Aorta (tissue), 5 donors: ENCODE data around the gene TRIM14. TPM values are rescaled to one million over a fixed set of nuclear protein-coding genes. Genes with fewer than 3 reads are reported as not detected.

ENCODE experiments used
- ATAC-seq: fragments of 200-7000 bp; cut with Tn5 transposase; one replicate; pipeline ENCODE4 v1.9.1; 2022; ENCODE audit warnings: moderate library complexity; ENCODE audit not compliant: low FRiP score
- DNase-seq, 2 donors: peaks; one replicate each; pipeline ENCODE4 v3.0.0-alpha.2; 2020
- H3K27ac ChIP-seq, 2 donors: one replicate each; pipeline ENCODE4 v1.5.1; 2013; ENCODE audit warnings: low read length in 2 of 2, mild to moderate bottlenecking in 2 of 2, moderate library complexity in 2 of 2, control low read depth in 1 of 2, inconsistent platforms in 1 of 2, low read depth in 1 of 2
- H3K27me3 ChIP-seq, 2 donors: one replicate each; pipeline ENCODE4 v1.6.1; 2013; ENCODE audit warnings: control low read depth in 1 of 2, low read length in 1 of 2, mild to moderate bottlenecking in 1 of 2, moderate library complexity in 1 of 2; ENCODE audit not compliant: insufficient read depth in 2 of 2, control insufficient read depth in 1 of 2
- H3K36me3 ChIP-seq, 2 donors: one replicate each; pipeline ENCODE4 v1.6.1; 2013; ENCODE audit warnings: control low read depth in 1 of 2, low read length in 1 of 2, mild to moderate bottlenecking in 1 of 2; ENCODE audit not compliant: insufficient read depth in 2 of 2, control insufficient read depth in 1 of 2
- H3K4me1 ChIP-seq, 2 donors: one replicate each; pipeline ENCODE4 v1.6.1; 2013; ENCODE audit warnings: low read length in 2 of 2, control low read depth in 1 of 2, mild to moderate bottlenecking in 1 of 2, moderate library complexity in 1 of 2; ENCODE audit not compliant: insufficient read depth in 2 of 2, control insufficient read depth in 1 of 2
- H3K4me3 ChIP-seq, 2 donors: one replicate each; pipeline ENCODE4 v1.5.1; 2013; ENCODE audit warnings: low read length in 2 of 2, control low read depth in 1 of 2, mild to moderate bottlenecking in 1 of 2
- H3K9me3 ChIP-seq: one replicate; pipeline ENCODE4 v1.6.1; 2013; ENCODE audit warnings: mild to moderate bottlenecking, low read length; ENCODE audit not compliant: control insufficient read depth
- WGBS, 2 donors: extraction: QIAGEN DNeasy Blood & Tissue Kit; methylation state at CpG; one replicate each; pipeline ENCODE4 v1.1.7; 2013; 5-methylcytosine and 5-hydroxymethylcytosine counted together
- intact Hi-C, 2 donors: fragments of 100-400 bp; cut with DNase I; formaldehyde crosslinking; loops; one replicate each; pipeline versions ENCODE4 v1.14.2 to v1.15.0; 2022
- long read RNA-seq, 2 donors: library from polyadenylated mRNA; unstranded; transcript quantifications; one replicate each; pipeline ENCODE4 v2.0.0, GENCODE V29; 2020 to 2021
- polyA plus RNA-seq, 2 donors: library from polyadenylated mRNA; stranded (reverse); fragments of 200-250 nt; gene quantifications; one replicate each; pipeline ENCODE4 v1.2.3, GENCODE V29; 2013
- total RNA-seq, 2 donors: library from RNA; stranded (reverse); fragmentation: NEBNext Ultra II Directional; extraction: Animal tissue kit (Norgen Biotek cat#: 25700); gene quantifications; one replicate each; pipeline ENCODE4 v1.2.1, GENCODE V29; 2021
- donor health status: healthy with polysubstance abuse.
- donor health status: Bipolar disorder and iron deficiency.
- donor health status: DM: no; HTN: no; CAD: no.
- donor health status: DM: no; HTN: no; CAD: no.
- donor health status: DM: yes; HTN: yes; CAD: no.

Gene TRIM14
- total RNA-seq = 10 to 100 TPM in 1 of 2 donors, 1 to 10 TPM in 1; 8.5 to 17.6 TPM
- polyA plus RNA-seq = 1 to 10 TPM; 1.5 to 5.6 TPM
- long read RNA-seq, donor 1, full-length matches to known transcripts = 15 of 34 reads
- long read RNA-seq, donor 1, partial matches to known transcripts = 0 of 34 reads
- long read RNA-seq, donor 1, other reads (novel, unspliced or antisense) = 19 of 34 reads
- long read RNA-seq, donor 2, full-length matches to known transcripts = 1 of 12 reads
- long read RNA-seq, donor 2, partial matches to known transcripts = 0 of 12 reads
- long read RNA-seq, donor 2, other reads (novel, unspliced or antisense) = 11 of 12 reads

- Histone ChIP-seq H3K4me3 (peak within 1 kb of the TSS; percentile 33 to 45), H3K27me3 (no peaks in the 10 kb centered on the region), H3K36me3 (no peaks in the 10 kb centered on the region), H3K27ac (no peak within 1 kb of the TSS), H3K4me1 (no peaks in the 10 kb centered on the region), H3K9me3 (no peaks in the 10 kb centered on the region)
- intact Hi-C loops = loop anchor here in 1 of 2 donors (10.0 kb wide), 1 partner anchor 76 kb away; the partner anchor contains the start of gene CORO2A
- WGBS, 2 donors = 8% methylated on average over 70 to 71 of the region's 71 CpGs
- DNase-seq = peak; percentile 84 to 85
- peak; percentile 71 for ATAC-seq
Observed at GRCh38 chr9:98118640-98119601, at the start of gene TRIM14. Gene TRIM14, minus strand, starts transcription at chr9:98119222. Its CDS starts 34 bp downstream, at chr9:98119188.

DNA sequence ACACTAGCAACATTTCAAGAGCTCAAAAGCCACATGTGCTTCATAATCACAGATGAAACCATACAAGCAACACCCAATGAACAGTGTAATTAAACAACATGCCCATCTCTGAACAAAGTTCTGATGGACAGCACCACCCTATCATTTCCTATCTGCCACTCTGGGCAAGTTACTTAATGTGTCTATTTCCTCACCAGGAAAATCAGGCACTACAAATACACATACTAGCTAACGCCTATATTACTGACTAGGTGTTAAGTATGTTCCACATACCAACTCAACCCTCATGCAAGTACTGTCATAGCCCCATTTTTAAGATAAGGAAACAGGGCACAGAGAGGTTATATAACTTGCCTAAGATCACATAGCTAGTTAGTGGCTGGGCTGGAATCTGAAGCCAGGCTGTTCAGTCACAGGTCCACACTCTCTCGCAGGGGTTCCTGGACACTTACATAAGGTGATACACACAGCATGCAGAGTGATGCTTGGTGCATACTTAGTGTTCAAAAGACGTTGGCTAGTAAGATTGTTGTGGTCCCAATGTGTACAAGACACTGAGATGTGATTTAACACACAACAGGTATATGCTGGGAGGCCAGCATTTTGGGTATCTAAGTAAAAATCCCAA, 49.2 kb upstream of the TRIM14 start:
- Histone ChIP-seq H3K4me1 (no peaks in the 10 kb centered on the region), H3K27me3 (no peaks in the 10 kb centered on the region), H3K27ac (no peak overlapping the region), H3K4me3 (no peak overlapping the region), H3K36me3 (no peaks in the 10 kb centered on the region), H3K9me3 (no peaks in the 10 kb centered on the region)
- intact Hi-C loops = no loop called here
- WGBS, 2 donors = 79 to 84% methylated on average over 3 of the region's 3 CpGs
- no peak for ATAC-seq
- DNase-seq = no peak

DNA sequence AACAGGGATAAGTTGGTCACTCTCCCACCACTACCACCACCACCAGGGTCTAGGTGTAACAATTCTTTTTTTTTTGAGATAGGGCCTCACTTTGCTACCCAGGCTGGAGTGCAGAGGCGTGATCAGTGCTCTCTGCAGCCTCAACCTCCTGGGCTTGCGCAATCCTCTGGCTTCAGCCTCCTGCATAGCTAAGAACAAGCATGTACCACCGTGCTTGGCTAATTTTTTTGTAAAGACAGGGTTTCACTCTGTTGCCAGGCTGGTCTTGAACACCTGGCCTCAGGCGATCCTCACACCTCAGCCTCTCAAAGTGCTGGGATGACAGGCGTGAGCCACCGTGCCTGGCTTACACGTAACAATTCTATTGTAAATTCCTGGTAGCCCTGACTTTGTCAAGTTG, 45.9 kb upstream of the TRIM14 start:
- no peak for DNase-seq
- ATAC-seq = no peak
- intact Hi-C loops = no loop called here
- H3K27me3 ChIP-seq = no peaks in the 10 kb centered on the region
- WGBS, 2 donors = 82 to 85% methylated on average over 7 of the region's 7 CpGs
- H3K27ac ChIP-seq = no peak overlapping the region
- H3K36me3 ChIP-seq = no peaks in the 10 kb centered on the region
- no peaks in the 10 kb centered on the region for H3K4me1 ChIP-seq
- H3K9me3 ChIP-seq = no peaks in the 10 kb centered on the region
- H3K4me3 ChIP-seq = no peak overlapping the region

DNA sequence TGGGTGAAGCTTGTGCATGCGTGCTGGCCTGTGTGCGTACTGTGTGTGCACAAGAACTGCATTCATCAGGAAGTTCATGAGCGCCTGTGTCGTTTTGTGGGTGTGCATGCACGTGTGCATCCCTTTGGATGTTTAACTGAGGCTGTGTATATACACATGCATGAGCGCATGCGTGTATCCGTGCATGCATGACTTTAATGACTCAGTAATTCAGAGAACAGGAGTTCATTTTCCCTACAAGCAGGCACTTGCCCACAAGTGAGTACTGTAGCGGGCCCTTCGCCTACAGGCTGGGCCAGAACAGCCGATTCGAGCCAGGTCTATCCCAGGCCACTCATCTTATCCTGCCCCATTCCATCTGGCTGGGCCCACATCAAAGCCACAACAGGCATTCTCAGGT, 43.6 kb upstream of the TRIM14 start:
- ATAC-seq = no peak
- 94 to 95% methylated on average over 12 of the region's 12 CpGs for WGBS, 2 donors
- no peaks in the 10 kb centered on the region for H3K4me1 ChIP-seq
- no peak overlapping the region for H3K4me3 ChIP-seq
- no peaks in the 10 kb centered on the region for H3K9me3 ChIP-seq
- DNase-seq = no peak
- intact Hi-C loops = no loop called here
- H3K36me3 ChIP-seq = no peaks in the 10 kb centered on the region
- H3K27me3 ChIP-seq = no peaks in the 10 kb centered on the region
- no peak overlapping the region for H3K27ac ChIP-seq

- DNase-seq (no peak), ATAC-seq (no peak)
- Histone ChIP-seq H3K9me3 (no peaks in the 10 kb centered on the region), H3K27me3 (no peaks in the 10 kb centered on the region), H3K4me3 (no peak overlapping the region), H3K36me3 (no peaks in the 10 kb centered on the region), H3K4me1 (no peaks in the 10 kb centered on the region), H3K27ac (no peak overlapping the region)
- WGBS, 2 donors = 86 to 92% methylated on average over 4 of the region's 4 CpGs
- intact Hi-C loops = no loop called here
Observed at GRCh38 chr9:98161851-98162250, 42.8 kb upstream of the TRIM14 start.

DNA sequence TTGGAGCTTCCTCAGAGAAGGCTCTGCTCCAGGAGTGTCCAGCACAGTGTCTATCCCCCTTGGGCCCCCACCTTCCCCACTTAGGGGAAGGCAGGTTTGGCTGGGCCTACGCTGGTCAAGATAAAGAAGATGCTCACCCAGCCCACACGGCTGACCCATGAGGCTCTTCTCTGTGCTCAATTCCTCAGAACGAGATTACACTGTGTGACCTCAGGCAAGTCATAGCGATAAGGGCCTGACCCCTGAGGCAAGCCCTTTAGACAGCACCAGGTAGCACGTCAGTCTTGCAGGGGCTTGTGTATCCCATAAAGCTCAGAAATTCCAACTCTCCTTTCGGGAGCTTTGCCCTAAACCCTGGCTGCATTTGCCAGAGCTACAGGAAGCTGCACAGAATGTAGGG, 40.8 kb upstream of the TRIM14 start:
- no peak for DNase-seq
- intact Hi-C loops = no loop called here
- Histone ChIP-seq H3K36me3 (no peaks in the 10 kb centered on the region), H3K27ac (no peak overlapping the region), H3K4me3 (no peak overlapping the region), H3K9me3 (no peaks in the 10 kb centered on the region), H3K27me3 (no peaks in the 10 kb centered on the region), H3K4me1 (no peaks in the 10 kb centered on the region)
- ATAC-seq = no peak
- 77 to 87% methylated on average over 6 of the region's 6 CpGs for WGBS, 2 donors

DNA sequence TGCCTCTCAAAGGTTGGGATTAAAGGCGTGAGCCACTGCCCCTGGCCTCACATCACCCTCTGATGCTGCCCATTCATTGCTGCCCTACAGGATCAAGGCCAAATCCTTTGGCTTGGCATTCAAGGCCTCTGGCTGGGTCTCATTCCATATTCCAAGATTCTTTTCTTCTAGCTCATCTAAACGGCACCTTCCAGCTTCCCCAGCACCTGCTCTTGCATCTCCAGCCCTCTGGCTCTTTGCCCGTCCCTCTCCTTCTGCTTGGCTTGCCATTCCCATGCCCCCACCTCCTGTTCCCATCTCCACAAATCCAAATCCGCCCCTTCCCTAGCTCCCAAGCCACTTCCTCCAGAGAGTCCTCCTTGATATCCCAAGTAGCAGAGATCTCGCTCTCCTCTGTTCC, 40.3 kb upstream of the TRIM14 start:
- Histone ChIP-seq H3K9me3 (no peaks in the 10 kb centered on the region), H3K27ac (no peak overlapping the region), H3K27me3 (no peaks in the 10 kb centered on the region), H3K4me3 (no peak overlapping the region), H3K36me3 (no peaks in the 10 kb centered on the region), H3K4me1 (no peaks in the 10 kb centered on the region)
- intact Hi-C loops = no loop called here
- ATAC-seq = no peak
- no peak for DNase-seq
- 88 to 90% methylated on average over 5 of the region's 5 CpGs for WGBS, 2 donors

GRCh38 chr9:98158071-98158831, 39.2 kb upstream of the TRIM14 start:
- no peak for ATAC-seq

More at GRCh38 chr9:98158071-98158831, 39.2 kb upstream of the TRIM14 start:
- Histone ChIP-seq H3K4me3 (no peak overlapping the region), H3K9me3 (no peaks in the 10 kb centered on the region), H3K27me3 (no peaks in the 10 kb centered on the region), H3K4me1 (no peaks in the 10 kb centered on the region), H3K36me3 (no peaks in the 10 kb centered on the region), H3K27ac (no peak overlapping the region)
- WGBS, 2 donors = 43 to 50% methylated on average over 4 of the region's 4 CpGs
- DNase-seq = no peak
- intact Hi-C loops = no loop called here
